ENCODE measurements around the gene HSD17B1. TPM values are rescaled to one million over a fixed set of nuclear protein-coding genes. Genes with fewer than 3 reads are reported as not detected.
A peak's percentile ranks its signal among the peaks of the same experiment; 100 is the strongest.

HSD17B1 gene
- total and polyA plus RNA-seq, 2 of the 13 experiments (the other 11 are each of a cell fraction or from before 2014, with no cell fraction given) = 0.54 to 0.93 TPM

DNA sequence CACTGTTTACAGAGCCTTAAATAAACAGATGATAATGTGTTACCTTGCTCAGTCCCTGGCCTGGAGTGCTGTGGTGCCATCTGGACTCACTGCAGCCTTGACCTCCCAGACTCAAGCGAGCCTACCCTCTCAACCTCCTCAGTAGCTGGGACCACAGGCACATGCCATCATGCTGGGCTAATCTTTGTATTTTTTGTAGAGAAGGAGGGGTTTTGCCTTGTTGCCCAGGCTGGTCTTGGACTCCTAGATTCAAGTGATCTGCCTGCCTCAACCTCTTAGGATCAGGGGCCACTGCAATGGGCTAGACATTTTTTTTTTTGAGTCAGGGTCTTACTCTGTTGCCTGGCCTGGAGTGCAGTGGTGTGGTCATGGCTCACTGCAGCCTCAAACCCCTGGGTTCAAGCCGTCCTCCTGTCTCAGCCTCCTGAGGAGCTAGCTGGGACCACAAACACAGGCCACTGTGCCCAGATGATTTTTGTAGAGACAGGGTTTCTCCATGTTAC lies 21.7 kb upstream of the HSD17B1 start (continued):
- TF ChIP-seq, protein P1, sequence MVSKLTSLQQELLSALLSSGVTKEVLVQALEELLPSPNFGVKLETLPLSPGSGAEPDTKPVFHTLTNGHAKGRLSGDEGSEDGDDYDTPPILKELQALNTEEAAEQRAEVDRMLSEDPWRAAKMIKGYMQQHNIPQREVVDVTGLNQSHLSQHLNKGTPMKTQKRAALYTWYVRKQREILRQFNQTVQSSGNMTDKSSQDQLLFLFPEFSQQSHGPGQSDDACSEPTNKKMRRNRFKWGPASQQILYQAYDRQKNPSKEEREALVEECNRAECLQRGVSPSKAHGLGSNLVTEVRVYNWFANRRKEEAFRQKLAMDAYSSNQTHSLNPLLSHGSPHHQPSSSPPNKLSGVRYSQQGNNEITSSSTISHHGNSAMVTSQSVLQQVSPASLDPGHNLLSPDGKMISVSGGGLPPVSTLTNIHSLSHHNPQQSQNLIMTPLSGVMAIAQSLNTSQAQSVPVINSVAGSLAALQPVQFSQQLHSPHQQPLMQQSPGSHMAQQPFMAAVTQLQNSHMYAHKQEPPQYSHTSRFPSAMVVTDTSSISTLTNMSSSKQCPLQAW (CRISPR knock-in tag; IDR thresholded peaks at IDR 0.05) = peak; percentile 71
- no peak for TF ChIP-seq ZNF550 (CRISPR knock-in tag; IDR thresholded peaks at IDR 0.05; ENCODE audit: borderline replicate concordance)
- TF ChIP-seq ZBTB1 (CRISPR knock-in tag; IDR thresholded peaks at IDR 0.05; ENCODE audit: borderline replicate concordance) = no peak
- TF ChIP-seq, protein P2, sequence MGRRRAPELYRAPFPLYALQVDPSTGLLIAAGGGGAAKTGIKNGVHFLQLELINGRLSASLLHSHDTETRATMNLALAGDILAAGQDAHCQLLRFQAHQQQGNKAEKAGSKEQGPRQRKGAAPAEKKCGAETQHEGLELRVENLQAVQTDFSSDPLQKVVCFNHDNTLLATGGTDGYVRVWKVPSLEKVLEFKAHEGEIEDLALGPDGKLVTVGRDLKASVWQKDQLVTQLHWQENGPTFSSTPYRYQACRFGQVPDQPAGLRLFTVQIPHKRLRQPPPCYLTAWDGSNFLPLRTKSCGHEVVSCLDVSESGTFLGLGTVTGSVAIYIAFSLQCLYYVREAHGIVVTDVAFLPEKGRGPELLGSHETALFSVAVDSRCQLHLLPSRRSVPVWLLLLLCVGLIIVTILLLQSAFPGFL (CRISPR knock-in tag; IDR thresholded peaks at IDR 0.05) = no peak
- TF ChIP-seq PAF1 (CRISPR knock-in tag; IDR thresholded peaks at IDR 0.05) = no peak
- TF ChIP-seq RELA (CRISPR knock-in tag; IDR thresholded peaks at IDR 0.05) = no peak; the same call in 1 of the 2 replicates
- TF ChIP-seq, protein P3, sequence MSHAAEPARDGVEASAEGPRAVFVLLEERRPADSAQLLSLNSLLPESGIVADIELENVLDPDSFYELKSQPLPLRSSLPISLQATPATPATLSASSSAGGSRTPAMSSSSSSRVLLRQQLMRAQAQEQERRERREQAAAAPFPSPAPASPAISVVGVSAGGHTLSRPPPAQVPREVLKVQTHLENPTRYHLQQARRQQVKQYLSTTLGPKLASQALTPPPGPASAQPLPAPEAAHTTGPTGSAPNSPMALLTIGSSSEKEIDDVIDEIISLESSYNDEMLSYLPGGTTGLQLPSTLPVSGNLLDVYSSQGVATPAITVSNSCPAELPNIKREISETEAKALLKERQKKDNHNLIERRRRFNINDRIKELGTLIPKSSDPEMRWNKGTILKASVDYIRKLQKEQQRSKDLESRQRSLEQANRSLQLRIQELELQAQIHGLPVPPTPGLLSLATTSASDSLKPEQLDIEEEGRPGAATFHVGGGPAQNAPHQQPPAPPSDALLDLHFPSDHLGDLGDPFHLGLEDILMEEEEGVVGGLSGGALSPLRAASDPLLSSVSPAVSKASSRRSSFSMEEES (CRISPR knock-in tag; IDR thresholded peaks at IDR 0.05) = peak; percentile 86
- TF ChIP-seq MAFK (conservative IDR thresholded peaks at IDR 0.05 in 1 of 2, IDR thresholded peaks at IDR 0.05 in 1 of 2; ENCODE audit: low read length in 2 of 2) = no peak
- no peak; the same call in 1 of the 2 replicates for TF ChIP-seq ZNF891 (CRISPR knock-in tag; IDR thresholded peaks at IDR 0.05)
- no peak for TF ChIP-seq RBFOX2 (IDR thresholded peaks at IDR 0.05; ENCODE audit: low read depth, low read length)
- TF ChIP-seq KDM5B (CRISPR knock-in tag; IDR thresholded peaks at IDR 0.05; ENCODE audit: borderline replicate concordance) = peak; percentile 50; the same call in 1 of the 2 replicates
- no peak for TF ChIP-seq HCFC1 (IDR thresholded peaks at IDR 0.05; ENCODE audit: low read depth, low read length)
- TF ChIP-seq HOXA5 (CRISPR knock-in tag; IDR thresholded peaks at IDR 0.05) = no peak; the same call in 1 of the 2 replicates
- peak; percentile 96 for TF ChIP-seq ZNF430 (CRISPR knock-in tag; IDR thresholded peaks at IDR 0.05)
- peak; percentile 81 for TF ChIP-seq IKZF4 (CRISPR knock-in tag; IDR thresholded peaks at IDR 0.05; ENCODE audit: borderline replicate concordance, low read depth, not compliant biosample characterization)
- no peak for TF ChIP-seq SETDB1 (CRISPR knock-in tag; IDR thresholded peaks at IDR 0.05; ENCODE audit: borderline replicate concordance)
- TF ChIP-seq RARA (CRISPR knock-in tag; IDR thresholded peaks at IDR 0.05) = peak; percentile 97
- TF ChIP-seq SP2 (CRISPR knock-in tag; IDR thresholded peaks at IDR 0.05) = no peak
- no peak for TF ChIP-seq ZNF441 (CRISPR knock-in tag; IDR thresholded peaks at IDR 0.05; ENCODE audit: borderline replicate concordance)
- no peak; the same call in 1 of the 2 replicates for TF ChIP-seq SOX13 (IDR thresholded peaks at IDR 0.05)
- TF ChIP-seq SOX13 (CRISPR knock-in tag; conservative IDR thresholded peaks at IDR 0.05 in 1 of 2, IDR thresholded peaks at IDR 0.05 in 1 of 2) = peak in 1 of 2 experiments; percentile 89; a peak in 2 of 4 replicates
- TF ChIP-seq THYN1 (CRISPR knock-in tag; IDR thresholded peaks at IDR 0.05; ENCODE audit: borderline replicate concordance, low read depth) = no peak
- no peak for TF ChIP-seq ZNF605 (CRISPR knock-in tag; IDR thresholded peaks at IDR 0.05)
- TF ChIP-seq YY1 (IDR thresholded peaks at IDR 0.05; ENCODE audit: insufficient read depth, insufficient replicate concordance, low read depth, low read length) = peak; percentile 36
- peak; percentile 72 for TF ChIP-seq BHLHE40 (IDR thresholded peaks at IDR 0.05; ENCODE audit: low read length)
- no peak for TF ChIP-seq BRCA1 (CRISPR knock-in tag; IDR thresholded peaks at IDR 0.05)
- TF ChIP-seq HOXA9 (CRISPR knock-in tag; IDR thresholded peaks at IDR 0.05; ENCODE audit: borderline replicate concordance) = no peak
- peak; percentile 92 for TF ChIP-seq SP5 (CRISPR knock-in tag; IDR thresholded peaks at IDR 0.05; ENCODE audit: borderline replicate concordance, low read depth)
- TF ChIP-seq ETV5 (CRISPR knock-in tag; IDR thresholded peaks at IDR 0.05; ENCODE audit: borderline replicate concordance) = peak; percentile 66
